GDM1 (cell line): Measurements from ENCODE around the gene DLK1.

Experiments used
- DNase-seq: peaks from one replicate; lab custom pipeline; 2025; lab: John Stamatoyannopoulos, UW

DLK1 gene

DNA sequence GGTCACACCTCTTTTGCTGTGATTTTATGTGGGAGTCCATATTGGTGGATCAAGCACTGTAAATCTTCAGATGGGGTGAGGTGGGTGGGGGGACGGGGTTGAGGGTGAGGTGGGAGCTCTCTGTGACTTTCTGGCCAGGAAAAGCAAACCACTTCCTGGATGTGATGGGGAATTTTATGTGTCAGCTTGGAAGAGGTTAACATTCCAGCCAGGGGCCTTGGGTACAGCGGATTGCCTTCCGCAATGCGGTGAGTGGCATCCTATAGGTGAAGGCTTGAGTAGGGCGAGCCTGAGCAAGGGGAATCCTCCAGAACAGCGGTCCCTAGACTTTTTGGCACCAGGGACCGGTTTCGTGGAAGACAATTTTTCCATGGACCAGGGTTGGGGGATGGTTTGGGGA is 36.2 kb downstream of the DLK1 start:
- no peak for DNase-seq

- DNase-seq = no peak
Observed at GRCh38 chr14:100764471-100765115, 37.9 kb downstream of the DLK1 start.

DNA sequence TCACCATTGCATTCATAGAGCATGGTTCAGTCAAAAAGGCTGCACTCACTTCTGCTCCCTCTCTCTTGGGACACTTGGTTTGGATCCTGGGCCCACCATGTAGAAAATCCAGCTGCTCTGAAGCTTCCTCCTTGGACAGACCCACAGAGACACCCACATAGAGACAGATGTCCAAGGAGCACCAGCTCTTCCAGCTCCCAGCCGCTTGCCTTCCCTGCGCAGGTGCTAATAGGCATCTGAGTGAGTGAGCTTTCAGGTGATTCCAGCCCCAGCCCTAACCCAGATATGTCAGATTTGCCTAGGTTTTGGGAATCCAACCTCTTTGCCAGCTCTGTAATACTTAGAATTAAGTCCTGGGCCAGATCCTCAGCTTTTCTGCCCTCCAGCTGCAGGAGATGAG is 38.6 kb downstream of the DLK1 start:
- no peak for DNase-seq

DNA sequence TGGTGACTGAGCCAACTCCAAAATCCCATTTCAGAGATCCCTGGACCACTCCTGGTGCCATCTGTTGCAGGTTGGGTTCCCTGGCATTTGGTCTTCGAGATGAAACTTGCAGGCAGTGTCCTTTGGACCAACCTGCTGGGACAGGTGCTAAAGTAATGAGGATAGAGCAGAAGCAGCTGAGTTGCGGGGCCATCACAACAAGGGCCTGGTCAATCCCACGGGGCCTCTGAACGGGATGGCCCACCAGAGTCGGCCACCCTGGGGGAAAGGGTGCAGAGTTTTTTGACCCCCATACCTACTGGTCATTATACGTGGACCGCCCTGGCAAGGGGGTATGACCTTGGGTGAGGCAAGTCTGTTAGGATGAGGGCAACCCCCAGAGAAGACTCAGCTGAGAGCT is 39.3 kb downstream of the DLK1 start:
- no peak for DNase-seq

DNA sequence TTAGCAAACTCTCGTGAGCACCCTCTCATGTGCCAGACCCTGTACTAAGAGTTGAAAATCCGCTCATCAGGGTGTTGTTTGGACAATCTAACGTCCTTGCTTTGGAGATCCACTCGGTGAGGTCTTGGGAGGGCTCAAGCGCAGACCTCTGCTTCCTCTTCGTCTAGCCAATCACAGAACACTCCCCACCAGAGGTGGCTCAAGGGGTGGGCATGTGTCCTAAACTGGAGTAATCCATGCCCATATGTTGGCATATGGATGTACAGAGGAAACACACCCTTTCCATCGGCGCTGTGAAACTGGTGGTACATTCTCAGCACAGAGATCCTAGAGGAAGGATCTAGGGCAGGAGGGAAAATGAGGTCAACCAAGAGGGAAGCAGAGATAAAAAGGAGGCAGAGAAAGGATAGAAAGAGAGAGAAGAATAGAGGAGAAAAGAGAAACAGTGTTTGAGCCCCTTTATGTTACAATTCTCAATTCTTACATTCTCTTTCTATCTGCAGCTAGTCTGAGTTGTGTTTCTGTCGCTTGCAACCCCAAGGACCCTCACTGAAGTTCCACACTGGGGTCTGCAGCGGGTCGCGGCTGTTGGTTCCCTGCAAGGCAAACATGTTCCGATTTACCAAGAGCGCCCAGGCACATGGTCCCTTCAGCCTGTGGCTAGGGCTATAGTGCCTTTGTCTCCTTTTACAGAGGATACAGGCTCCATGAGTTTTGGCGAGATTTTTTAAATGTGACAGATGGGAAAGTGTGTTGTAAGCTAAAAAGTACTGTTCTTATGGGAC is 40.5 kb downstream of the DLK1 start:
- no peak for DNase-seq

DNA sequence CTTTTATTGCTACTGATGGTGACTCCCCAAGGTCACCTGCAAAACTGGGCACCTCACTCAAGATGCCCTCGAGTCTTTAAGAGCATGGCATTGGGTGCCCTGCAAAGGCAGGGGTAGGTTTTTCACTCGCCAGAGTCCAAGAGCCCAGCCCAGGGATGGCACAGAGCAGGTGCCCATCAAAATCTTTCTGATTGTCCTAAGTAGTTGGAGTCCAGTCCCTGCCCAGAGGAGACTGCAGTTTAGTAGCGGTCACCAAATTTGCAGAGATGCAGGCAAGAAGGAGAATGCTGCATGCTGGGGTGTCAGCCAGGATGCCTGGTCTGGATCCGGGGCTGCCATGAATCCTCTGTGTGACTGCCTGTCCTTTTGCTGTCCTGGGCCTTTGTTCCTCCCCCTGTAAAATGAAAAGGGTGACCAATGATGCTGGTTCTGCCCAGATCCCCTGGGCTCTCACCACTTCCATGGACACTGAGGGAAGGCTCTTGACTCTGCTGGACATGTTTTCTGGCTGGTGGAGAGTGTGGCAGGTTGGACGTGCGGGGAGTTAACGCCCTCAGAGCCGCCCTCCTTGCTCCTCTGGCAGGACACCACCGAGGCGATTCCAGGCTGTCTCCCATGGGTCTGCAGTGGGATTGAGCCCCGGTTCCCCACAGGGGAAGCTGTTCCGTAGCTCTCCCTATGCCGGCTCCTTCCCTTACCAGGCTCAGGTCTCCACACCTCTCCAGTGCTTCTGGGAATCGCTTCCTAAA is 41.3 kb downstream of the DLK1 start:
- DNase-seq = no peak

DNA sequence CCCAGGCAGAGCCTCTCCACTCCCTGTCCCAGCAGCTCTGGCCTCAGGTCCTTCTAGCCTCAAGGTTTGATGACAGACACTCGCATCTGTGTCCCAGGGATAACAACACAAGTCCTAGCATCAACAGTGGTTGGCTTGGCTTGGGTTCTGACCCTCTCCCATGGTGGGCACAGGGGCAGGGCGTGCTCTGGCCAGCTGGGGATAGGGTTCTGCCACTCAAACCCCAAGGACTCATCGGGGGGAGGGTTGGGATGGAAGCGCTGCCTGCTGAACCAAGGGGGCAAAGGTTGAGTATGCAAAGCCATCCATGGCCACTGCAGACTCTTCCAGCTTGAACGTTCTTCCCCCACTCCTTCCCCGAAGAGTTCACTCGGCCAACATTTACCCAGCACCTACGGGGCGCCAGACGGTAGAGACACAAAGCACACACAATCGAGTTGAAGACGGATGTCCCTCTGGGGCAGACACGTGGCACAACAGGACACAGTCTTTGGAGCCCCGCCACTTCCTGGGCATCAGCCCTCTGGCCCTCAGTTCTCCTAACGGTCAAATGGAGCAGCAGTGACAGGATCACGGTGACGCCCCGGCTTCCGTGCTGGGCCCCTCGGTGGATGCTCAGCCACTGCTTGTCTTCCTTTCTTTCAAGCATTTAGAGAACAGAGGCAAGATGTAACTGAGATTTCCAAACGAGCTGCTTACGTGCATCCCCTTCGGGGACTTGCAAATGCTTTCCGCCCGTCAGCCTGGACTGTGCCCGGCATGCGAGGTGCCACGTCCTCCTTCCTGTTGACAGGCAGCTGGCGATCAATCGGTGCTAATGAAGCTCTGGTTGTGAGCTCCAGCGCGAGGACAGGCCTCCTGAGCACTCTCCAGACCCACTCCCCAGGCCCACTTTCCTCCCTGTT is 42.6 kb downstream of the DLK1 start:
- DNase-seq = no peak

DNA sequence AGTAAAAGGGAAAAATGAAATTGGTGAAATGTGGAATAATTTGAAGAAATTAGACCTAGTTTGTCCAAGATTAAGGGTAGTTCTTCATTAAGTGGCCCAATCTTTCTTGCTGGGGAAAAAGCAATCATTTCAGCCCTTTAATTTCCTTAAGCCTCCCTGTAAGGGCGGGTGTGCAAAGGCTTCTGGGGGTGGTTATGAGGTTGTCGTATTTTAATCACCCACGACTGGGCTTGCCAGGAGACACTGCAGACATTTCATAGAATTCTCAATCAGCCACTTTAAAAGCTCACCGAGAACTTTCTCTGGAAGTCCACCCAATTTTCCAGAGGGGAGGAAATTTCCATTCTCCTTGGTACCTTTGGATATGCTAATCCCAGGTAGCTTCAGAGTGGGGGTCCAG is 43.4 kb downstream of the DLK1 start:
- no peak for DNase-seq

DNA sequence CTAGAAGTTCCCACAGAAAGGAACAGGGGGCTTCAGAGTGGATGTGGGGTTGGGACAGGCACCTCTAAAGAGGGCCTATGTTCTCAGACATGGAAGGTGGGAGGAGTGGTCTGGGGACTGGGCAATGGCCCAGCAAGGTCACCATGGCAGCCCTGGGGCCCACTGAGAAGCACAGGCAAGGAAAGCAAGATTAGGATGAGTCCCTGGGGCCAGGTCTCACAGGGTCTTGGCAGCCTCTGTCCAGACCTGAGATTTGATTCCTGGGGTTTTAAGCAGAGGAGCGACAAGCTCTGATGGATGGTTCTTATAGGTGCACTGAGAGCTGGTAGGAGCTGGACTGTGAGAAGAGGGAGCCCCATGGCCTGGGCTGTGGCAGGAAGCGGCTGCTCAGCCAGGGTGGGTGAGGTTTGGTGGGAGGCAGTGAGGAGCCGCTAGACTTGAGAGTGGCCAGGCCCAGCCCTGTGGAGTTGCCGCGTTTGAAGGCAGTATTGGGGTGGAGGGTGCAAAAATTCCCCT is 44.0 kb downstream of the DLK1 start:
- DNase-seq = no peak

- DNase-seq = no peak
Observed at GRCh38 chr14:100771121-100771800, 44.6 kb downstream of the DLK1 start.

- no peak for DNase-seq
Observed at GRCh38 chr14:100772607-100773165, 46.0 kb downstream of the DLK1 start.

DNA sequence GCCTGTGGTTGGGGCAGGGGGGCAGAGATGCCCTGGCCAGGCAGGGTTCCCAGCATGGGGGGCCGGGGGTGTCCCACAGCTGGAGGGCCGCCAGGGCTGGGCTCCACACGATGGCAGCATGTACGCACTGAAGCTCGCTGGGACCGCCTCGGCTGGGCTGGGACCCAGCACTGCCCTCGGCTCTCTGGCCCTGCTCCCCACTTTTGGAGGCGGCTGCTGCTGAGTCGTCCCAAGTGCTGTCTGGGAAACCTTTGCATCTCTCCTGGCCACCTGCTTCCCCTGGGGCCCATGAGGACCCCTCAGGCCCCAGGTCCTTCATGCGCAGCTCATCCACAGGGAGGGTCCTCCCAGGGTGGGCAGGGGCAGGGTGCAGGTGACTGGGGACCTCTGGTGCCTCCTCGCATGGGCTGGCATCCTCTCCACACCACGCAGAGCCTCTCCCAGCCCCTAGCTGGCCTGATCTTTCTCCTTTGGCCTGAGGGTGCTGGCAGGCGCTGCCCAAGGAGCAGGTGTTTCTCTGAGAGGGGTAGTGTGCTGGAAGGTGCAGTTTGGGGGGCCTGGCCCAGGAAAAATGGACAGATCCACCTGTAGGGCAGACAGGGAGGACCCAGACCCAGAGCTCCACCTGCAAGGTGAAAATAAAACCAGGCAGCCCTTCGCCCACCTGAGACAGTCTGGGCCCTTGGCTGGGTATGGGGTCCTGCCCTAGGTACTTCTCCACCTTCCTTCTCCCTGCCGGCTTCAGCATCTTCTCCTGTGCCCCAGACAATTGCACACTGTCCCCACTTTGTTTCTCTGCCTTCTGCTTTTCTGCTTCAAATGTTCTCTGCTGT is 46.9 kb downstream of the DLK1 start:
- no peak for DNase-seq

DNA sequence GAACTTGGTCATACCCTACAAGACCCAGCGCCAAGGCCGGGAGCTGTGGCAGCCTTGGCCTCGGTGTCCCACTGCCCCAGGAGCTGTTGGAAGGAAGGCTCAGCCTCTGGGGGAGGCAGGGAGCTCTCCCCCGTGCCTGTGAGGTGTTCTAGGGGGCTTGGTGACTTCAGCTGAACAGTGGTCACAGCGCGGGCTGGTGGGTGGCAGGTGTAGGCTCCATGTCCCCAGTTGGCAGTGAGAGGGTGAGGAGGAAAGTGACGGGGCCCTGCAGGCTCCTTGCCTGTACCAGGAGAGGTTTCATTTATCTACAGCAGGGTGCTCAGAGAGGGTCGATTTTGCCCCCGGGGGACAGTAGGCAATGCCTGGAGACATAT is 47.5 kb downstream of the DLK1 start:
- DNase-seq = no peak

GRCh38 chr14:100775351-100775830 is 48.7 kb downstream of the DLK1 start:
- DNase-seq = no peak

- no peak for DNase-seq
Observed at GRCh38 chr14:100775831-100776591, 49.3 kb downstream of the DLK1 start.

GRCh38 chr14:100776681-100777365 is 50.1 kb downstream of the DLK1 start:
- DNase-seq = no peak

DNA sequence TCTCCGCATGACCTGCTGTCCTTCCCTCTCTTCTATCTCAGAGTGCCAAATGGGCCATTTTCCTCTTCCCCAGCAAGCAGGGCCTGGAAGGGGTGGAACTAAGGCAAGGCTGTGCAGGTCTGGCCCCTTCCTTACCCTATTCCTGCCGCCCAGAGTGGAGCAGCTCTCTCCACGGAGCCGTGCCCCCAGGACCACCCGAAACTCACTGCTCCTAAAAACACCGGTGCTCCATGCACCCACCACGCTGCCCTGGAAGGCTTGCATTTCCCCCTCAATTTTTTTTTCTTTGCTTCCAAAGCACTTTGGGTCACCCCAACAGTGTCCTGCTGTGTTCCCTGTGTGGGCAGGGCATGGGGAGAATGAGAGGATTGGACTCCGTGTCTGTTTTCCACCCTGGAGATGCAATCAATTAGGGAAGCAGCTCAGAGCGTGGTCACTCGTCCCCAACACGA is 50.7 kb downstream of the DLK1 start:
- DNase-seq = no peak

DNA sequence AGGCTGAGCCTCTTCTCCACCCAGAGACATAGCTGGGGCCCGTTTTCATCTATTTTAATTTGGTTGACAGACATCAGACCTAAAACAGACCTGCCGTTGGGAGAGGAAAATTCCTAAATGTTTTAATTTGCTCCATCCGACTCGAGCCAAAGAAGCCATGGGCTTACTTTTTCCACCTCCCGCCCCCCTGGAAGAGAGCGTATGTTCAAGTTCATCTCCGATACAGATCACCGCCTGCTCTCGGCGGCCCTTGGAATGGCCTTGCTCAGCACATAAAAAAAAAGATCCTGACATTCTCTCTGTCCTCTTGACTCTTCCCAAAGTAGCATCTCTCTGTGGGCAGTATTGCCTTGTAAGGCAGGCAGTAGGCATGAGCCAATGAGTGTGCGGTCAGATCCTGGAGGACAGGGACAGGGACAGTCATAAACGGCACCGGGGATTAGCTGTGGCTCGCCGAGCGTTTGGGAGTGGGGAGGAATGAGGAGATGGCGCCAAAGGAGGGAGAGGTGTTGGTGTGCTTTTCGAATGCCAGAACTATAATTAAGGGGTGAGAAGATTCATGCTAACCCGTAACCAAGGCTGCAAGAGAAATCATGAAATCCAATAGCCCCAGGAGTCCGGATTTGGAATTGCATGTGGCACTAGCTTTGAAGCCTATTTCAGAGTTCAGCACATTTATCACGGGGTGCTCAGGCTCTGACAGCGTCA is 51.3 kb downstream of the DLK1 start:
- DNase-seq = no peak
